Kidney capillary endothelial cell (primary cell): ENCODE results near the gene PRR20B.
"Not testable (repeated sequence)": the region's sequence is repeated elsewhere in the genome, so short reads cannot be mapped to it uniquely, and the experiment has no call there.

Experiments
- DNase-seq: peaks from one replicate; pipeline ENCODE4 v3.0.0-alpha.2; 2018; ENCODE audit warnings: low spot score

PRR20B gene

DNA sequence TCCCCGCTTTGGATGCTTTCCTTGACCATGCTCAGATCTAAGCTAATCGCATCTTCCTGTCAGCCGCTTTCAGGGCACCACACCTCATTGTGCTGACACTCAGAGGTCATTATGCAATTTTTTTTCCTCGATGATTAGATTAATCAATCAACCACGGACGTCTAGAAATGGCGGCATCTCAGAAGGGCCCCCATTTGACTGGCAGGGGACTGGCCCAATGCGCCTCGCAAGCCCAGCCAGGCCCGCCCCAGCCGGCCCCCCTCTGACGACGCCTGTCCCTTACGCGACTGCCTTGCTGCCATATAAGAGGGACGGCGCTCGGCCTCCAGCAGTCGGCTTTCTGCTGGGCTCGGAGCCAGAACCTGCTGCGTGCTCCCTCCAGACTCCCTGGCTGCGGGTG, at the start of gene PRR20B:
PRR20B (plus strand) TSS at position 301 of the 400 bp plus-strand sequence. CDS start 387 bp downstream, outside the sequence.
- not testable (repeated sequence) for DNase-seq

DNA sequence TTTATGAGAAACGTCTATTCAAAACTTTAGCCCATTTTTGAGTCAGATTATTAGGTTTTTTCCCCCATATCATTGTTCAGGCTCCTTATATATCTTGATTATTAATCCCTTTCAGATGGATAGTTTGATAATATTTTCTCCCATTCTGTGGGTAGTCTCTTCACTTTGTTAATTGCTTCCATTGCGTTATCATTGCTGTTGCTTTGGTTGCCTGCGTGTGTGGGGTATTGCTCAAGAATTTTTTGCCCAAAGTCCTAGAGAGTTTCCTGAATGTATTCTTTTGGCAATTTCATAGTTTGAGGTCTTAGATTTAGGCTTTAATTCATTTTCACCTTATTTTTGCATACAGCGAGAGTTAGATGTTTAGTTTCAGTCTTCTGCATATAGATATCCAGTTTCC, 32.3 kb upstream of the PRR20B start:
- no peak for DNase-seq

DNA sequence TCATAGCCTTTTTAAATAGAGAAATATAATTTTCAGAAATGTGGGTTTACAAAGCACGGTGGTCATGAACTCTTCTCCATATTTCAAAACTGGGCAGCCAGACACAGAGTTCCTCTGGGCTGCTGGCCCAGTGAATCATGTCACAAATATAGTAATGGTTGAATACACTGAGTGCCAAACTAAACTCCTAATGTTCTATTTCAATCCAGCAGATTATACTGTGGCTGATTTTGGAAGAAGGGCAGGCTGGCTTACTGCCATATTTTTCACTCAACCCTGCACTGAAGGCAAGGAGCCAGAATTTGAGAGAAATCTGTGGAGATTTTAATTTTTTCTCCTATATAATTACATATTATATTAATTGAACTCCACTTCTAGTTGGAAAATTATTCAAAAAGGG, 23.6 kb upstream of the PRR20B start:
- no peak for DNase-seq

DNA sequence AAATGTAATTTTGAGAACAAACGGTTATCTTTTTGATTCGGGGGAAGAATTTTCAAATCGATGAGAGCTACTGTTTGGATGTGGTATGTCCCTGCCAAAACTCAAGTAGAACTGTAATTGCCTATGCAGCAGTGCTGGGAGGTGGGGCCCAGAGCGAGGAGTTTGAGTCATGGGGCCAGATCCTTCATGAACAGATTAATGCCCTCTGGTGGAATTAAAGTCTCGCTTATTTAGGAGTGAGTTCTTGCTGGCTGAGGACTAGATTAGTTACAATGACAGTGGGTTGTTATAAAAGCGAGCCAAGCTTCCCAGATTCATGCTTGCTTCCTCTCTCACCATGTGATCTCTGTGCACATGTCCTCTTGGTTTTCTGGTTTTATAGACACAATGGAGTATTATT, 18.4 kb upstream of the PRR20B start:
- DNase-seq, result no peak

DNA sequence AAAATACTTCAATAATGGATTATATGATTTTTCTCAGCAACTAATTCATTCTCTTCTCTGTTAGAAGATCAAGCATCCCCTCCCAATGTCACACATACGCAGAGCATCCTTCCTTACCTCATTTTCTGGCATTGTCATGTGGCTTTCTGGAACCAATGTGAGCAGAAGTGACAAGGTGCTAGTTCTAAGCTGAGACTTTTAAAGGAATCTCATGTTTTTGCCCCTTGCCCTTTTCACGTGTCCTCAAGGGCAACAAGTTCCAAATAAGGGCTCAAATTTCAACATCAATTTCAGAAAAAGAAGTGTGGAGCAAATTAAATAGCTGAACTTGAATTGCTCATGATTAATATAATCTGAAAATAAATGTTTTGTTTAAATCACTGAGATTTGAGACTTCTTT, 11.2 kb upstream of the PRR20B start:
- DNase-seq, result no peak

DNA sequence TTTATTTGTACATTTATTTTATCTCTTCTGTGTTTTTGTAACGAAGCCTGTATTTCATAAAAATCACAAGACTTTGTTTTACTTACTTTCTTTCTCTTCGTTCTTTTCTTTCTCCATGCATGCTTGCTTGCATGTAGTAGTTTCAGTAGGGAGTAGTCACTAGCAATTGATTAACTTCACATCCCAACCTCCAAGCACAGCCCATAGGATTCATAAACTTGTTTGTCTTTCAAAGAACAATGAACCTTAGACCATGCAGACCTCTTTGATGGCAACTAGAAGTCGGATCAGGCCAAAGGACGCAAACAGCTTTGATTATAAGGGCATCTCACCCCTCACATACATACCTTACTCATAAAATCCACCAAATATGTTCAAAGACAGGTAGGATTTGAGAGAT, 9.7 kb upstream of the PRR20B start:
- no peak for DNase-seq

DNA sequence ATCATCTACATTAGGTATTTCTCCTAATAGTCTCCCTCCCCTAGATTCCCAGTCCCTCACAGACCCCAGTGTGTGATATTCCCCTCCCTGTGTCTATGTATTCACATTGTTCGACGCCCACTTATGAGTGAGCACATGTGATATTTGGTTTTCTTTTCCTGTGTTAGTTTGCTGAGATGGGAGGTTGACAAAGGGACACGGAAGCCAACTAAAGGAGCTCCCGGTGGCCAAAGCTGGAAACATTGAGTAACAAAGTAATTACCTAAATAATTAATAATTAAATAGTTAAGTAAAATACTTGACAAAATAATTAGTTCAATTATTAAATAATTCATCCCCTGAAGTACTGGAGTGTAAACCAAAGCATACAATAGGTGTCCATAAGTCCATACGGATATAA, 8.3 kb upstream of the PRR20B start:
- DNase-seq, result no peak

DNA sequence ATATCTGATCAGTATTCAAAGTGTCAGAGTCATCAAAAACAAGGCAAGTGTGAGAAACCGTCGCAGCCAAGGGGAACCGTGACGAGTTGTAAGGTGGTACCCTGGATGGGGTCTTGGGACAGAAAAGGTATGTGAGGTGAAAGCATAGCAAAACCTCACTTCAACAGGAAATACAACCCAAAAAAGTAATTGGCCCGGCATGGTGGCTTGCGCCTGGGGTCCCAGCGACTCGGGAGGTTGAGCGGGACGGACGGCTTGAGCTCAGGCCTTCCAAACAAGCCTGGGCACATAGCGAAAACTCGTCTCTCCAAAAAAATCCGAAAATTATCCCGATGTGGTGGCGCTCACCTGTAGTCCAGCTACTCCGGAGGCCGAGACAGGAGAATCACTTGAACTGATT, 7.5 kb upstream of the PRR20B start:
- DNase-seq, result not testable (repeated sequence)

DNA sequence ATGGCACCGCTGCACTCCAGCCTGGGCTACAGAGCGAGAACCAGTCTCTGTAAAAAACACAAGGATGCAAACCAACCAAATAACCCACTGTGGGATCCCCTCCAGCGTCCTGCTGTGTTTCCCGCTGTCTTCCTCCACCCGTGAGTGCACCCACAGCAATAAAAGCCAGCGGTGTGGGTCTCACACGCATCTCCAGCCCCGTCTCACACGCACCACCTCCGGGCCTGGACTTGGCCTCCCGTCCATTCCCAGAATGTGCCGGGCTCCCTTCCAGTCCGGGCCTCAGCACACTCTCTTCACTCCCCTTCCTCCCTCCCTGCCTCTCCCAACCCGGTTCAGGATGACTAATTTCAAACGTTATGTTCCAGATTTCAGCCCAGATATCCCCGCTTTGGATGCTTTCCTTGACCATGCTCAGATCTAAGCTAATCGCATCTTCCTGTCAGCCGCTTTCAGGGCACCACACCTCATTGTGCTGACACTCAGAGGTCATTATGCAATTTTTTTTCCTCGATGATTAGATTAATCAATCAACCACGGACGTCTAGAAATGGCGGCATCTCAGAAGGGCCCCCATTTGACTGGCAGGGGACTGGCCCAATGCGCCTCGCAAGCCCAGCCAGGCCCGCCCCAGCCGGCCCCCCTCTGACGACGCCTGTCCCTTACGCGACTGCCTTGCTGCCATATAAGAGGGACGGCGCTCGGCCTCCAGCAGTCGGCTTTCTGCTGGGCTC, 6.9 kb upstream of the PRR20B start, which contains the start of gene PRR20A:
PRR20A (plus strand) TSS at position 684 of the 734 bp plus-strand sequence. CDS start 387 bp downstream, outside the sequence.
- DNase-seq, result not testable (repeated sequence)

DNA sequence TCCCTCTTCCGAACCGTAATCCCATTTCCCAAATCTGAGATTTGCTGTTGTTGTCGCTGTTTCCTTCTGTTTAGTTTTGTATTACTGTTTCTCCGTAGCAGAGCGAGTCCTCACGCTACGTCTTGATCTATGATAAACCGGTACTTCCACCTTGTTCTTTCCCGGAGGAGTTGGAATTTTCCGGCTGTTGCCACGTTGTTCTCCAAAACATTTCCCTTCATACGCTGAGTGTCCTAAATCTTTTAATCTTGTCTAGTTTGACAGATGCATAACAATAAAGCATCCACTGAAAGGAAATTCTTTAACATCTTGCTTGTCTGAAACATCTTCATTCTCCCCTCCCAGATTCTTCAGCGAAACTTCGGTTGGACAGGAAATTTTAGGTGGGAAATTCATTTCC, 818 bp downstream of the PRR20B start:
- not testable (repeated sequence) for DNase-seq

DNA sequence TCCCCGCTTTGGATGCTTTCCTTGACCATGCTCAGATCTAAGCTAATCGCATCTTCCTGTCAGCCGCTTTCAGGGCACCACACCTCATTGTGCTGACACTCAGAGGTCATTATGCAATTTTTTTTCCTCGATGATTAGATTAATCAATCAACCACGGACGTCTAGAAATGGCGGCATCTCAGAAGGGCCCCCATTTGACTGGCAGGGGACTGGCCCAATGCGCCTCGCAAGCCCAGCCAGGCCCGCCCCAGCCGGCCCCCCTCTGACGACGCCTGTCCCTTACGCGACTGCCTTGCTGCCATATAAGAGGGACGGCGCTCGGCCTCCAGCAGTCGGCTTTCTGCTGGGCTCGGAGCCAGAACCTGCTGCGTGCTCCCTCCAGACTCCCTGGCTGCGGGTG, 6.5 kb downstream of the PRR20B start, which contains the start of gene PRR20C:
PRR20C (plus strand) TSS at position 301 of the 400 bp plus-strand sequence. CDS start 387 bp downstream, outside the sequence.
- DNase-seq, result not testable (repeated sequence)

DNA sequence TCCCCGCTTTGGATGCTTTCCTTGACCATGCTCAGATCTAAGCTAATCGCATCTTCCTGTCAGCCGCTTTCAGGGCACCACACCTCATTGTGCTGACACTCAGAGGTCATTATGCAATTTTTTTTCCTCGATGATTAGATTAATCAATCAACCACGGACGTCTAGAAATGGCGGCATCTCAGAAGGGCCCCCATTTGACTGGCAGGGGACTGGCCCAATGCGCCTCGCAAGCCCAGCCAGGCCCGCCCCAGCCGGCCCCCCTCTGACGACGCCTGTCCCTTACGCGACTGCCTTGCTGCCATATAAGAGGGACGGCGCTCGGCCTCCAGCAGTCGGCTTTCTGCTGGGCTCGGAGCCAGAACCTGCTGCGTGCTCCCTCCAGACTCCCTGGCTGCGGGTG, 13.0 kb downstream of the PRR20B start, which contains the start of gene PRR20D:
PRR20D (plus strand) TSS at position 301 of the 400 bp plus-strand sequence. CDS start 387 bp downstream, outside the sequence.
- DNase-seq, result not testable (repeated sequence)

DNA sequence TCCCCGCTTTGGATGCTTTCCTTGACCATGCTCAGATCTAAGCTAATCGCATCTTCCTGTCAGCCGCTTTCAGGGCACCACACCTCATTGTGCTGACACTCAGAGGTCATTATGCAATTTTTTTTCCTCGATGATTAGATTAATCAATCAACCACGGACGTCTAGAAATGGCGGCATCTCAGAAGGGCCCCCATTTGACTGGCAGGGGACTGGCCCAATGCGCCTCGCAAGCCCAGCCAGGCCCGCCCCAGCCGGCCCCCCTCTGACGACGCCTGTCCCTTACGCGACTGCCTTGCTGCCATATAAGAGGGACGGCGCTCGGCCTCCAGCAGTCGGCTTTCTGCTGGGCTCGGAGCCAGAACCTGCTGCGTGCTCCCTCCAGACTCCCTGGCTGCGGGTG, 19.6 kb downstream of the PRR20B start, which contains the start of gene PRR20E:
PRR20E (plus strand) TSS at position 301 of the 400 bp plus-strand sequence. CDS start 387 bp downstream, outside the sequence.
- not testable (repeated sequence) for DNase-seq

DNA sequence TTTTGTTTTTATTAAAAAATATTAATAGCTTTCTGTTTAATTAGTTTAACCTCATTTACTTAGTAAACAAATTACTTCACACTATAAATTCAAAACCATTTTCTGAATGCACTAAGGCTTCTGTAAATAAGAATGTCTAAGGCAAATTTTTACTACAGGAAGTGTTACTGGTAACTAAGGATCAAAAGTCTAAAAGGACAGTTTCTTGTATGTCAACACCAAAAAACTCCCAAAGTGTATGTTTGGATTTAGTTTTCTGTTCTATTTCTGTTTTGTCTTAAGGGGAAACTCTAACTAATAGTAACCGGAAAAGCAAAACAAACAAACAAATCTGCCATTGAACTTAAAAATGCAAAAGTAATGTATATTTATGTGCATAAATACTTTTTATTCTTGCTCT, 44.4 kb downstream of the PRR20B start:
- no peak for DNase-seq
